Measurements from ENCODE around the gene LSM7.

Gene LSM7

DNA sequence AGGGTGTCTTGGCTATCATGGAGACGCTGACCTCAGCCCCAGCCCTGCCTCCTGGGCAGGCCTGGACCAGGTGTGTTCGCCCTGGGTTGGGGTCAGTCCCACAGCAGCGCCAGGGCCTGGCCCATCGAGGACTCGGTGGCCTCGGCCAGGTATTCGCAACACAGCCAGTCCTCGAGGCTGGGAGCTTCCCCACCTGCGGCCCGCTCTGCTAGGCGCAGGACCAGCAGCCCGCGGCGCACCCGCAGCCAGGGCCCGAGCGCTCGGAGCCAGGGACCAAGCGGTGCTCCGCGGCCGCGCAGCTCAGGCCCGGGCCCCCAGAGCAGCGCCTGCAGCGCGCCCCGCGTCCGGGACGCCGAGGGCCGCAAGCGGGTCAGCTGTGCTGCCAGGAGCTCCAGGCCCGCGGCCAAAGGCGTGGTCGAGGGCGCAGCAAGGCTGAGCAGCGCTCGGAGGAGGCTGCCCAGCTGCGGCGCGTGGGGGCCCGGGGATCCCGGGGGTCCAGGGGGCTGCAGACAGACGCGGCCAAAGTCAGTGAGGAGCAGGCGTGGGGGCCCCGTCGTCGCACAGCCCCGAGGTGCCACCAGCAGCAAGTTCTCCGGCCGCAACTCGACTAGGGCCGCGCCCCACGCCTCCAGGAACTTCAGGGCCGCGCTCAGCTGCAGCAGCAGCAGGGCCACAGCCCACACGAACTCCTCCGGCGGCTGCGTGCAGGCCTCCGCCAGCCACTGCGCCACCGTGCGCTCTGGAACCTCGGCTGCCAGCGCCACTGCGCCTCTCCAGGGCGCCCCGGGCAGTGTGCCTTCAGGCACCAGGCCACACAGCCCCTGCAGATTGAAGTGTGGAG is 52.6 kb downstream of the LSM7 start:
- no peak for DNase-seq (ENCODE audit: low read depth)
- no peak for TF ChIP-seq CTCF (IDR thresholded peaks at IDR 0.05; ENCODE audit: control insufficient read depth, insufficient read depth, low read depth, low read length, missing control alignments)
- H3K4me3 ChIP-seq (ENCODE audit: control insufficient read depth, low read depth, low read length): no peak overlapping the region

GRCh38 chr19:2274931-2275535 is 53.4 kb downstream of the LSM7 start:
- DNase-seq (ENCODE audit: low read depth): no peak

GRCh38 chr19:2274185-2274711 is 54.1 kb downstream of the LSM7 start:
- DNase-seq (ENCODE audit: low read depth): no peak
- H3K4me3 ChIP-seq (ENCODE audit: control insufficient read depth, low read depth, low read length): peak overlapping the region; percentile 37; the same call in 1 of the 2 replicates
- no peak for TF ChIP-seq CTCF (IDR thresholded peaks at IDR 0.05; ENCODE audit: control insufficient read depth, insufficient read depth, low read depth, low read length, missing control alignments)

More at GRCh38 chr19:2274931-2275535, 53.4 kb downstream of the LSM7 start:
- peak; percentile 58 for TF ChIP-seq CTCF (IDR thresholded peaks at IDR 0.05; ENCODE audit: control insufficient read depth, insufficient read depth, low read depth, low read length, missing control alignments)
- no peak overlapping the region for H3K4me3 ChIP-seq (ENCODE audit: control insufficient read depth, low read depth, low read length)

DNA sequence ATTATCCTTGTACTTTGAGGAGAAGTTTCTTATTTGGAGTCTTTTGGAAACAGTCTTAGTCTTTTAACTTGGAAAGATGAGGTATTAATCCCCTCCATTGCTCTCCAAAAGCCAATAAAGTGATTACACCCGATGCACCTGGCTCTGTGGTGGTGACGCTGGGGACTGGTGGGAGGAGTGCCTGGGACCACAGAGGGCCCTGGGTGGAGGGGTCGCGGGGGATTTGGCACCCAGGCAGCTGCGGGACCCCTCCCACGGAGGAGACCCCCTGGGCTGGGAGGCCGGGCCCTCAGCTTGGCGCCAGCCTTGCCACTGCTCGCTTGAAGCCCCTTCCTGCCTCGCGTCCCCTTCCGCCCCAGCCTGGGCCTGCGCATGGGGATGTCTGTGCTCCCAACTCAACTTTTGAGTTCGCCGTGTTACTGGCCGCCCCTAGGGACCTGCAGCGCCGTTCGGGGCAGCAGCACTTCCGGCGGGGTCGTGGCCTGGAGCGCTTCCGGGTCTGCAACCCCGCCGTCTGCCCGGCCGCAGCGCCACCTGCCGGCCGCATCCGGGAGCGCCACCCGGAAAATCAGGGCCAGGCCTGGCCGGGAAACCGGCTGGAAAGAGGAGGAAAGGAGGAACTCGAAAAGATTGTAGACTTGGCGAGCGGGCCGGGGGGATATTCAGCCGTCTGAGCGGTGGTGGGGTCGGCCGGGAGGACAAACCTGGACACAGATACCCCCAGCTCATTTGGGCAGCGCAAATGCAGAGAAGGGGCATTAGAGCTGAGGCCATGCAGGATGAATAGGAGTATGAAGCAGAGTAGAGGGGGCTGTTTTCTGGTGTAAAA is 54.8 kb downstream of the LSM7 start:
- no peak for DNase-seq (ENCODE audit: low read depth)
- TF ChIP-seq CTCF (IDR thresholded peaks at IDR 0.05; ENCODE audit: control insufficient read depth, insufficient read depth, low read depth, low read length, missing control alignments): peak; percentile 77
- H3K4me3 ChIP-seq (ENCODE audit: control insufficient read depth, low read depth, low read length): peak overlapping the region; percentile 45

Data from AG09309 (cell line).